GM19099 (cell line): ENCODE data around the gene LNPK.

Experiments used
- POLR2A ChIP-seq: IDR thresholded peaks from 3 replicates; pipeline ENCODE4 v1.6.1; 2011; ENCODE audit warnings: low read depth; ENCODE audit not compliant: insufficient read length; ENCODE audit errors: extremely low read depth

Gene LNPK

DNA sequence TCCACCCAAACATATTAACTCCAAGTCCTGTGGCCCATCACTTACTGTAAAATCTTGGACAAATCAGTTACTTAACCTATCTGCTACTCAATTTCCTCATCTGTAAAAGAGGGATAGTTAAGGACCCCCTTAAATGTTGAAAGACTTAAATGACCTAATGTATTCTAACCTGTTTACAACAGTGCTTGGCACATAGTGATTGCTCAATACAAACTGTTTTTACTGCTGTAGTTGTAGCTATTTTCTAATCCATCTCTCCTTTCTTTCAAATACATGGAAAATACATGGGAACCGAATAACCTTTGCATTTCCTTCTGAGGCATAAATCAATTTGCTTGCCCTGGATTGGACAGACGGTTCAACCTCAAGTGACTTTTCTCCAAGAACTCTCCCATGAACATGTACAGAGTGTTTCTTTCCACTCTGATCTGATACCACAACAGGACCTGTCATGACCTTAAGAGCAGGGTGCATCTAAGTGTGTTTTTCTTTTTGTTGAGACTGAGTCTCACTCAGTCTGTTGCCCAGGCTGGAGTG, 2.7 kb downstream of the LNPK start:
- TF ChIP-seq POLR2A: no peak

DNA sequence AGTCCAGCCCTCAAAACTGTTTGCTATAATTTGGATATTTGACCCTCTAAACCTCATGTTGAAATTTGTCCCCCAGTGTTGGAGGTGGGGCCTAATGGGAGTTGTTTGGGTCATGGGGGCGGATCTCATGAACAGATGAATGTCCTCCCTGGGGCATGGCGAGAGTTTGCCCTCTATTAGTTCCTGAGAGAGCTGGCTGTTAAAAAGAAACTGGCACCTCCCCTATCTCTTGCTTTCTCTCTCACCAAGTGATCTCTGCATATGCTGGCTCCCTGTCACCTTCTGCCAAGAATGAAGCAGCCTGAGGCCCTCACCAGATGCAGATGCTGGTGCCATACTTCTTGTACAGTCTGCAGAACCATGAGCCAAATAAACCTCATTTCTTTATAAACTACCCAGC, 12.0 kb downstream of the LNPK start:
- TF ChIP-seq POLR2A: no peak

- TF ChIP-seq POLR2A: no peak
These were observed 17.2 kb downstream of the LNPK start for GRCh38 chr2:175984846-175985245.

DNA sequence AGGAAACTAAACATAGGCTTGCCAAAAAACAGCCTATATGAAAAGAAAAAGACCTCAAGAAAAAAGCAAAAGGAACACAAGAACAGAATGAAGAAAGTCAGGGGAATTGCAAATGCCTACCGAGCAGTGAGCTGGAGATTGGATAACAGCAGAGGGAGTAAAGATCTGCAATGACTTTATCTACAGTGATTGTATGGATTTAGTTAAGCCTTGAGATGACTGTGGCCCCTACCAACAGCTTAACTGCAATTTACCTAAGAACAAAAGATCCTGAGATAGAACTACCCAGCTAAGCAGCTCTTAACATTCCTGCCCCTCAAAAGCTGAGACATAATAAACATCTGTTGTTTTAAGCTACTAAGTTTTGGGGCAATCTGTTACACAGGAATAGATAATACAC, 20.5 kb downstream of the LNPK start:
- TF ChIP-seq POLR2A: no peak

GRCh38 chr2:175976391-175977157, 25.5 kb downstream of the LNPK start:
- no peak for TF ChIP-seq POLR2A

GRCh38 chr2:175973373-175973772, 28.7 kb downstream of the LNPK start:
- no peak for TF ChIP-seq POLR2A

DNA sequence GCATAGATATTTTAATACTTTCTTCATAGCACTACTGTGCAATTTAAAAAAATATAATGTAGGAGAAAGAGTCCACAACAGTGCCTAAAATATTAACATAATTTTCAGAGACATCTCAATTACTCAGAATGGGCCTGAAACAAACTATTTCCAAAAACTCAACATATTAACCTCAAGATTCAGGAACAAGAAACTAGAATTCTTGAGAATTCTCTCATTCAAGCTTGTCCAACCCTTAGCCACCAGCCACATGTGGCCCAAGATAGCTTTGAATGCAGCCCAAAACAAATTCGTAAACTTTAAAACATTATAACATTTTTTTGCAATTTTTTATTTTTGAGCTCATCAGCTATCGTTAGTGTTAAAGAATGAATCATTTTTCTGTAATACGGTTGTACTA, 35.2 kb downstream of the LNPK start:
- no peak for TF ChIP-seq POLR2A

- no peak for TF ChIP-seq POLR2A
These were observed 36.3 kb downstream of the LNPK start for GRCh38 chr2:175965773-175966172.

DNA sequence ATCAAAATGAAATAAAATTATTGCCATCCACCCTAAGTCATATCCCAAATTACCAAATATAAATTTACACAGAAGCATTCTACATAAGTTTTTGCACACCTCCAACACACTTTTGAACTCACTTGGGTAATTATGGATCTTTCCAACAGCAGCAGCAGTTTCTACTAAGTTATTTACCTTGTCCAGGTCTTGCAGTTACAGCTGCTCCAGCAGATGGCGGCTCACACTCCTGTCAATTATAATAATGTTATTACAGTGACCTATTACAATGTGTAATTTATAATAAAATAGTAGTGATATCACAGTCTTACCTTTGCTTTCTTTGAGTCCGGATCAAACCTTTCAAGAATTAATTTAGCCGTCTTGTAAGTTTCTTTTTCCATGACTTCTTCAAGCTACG, 37.9 kb downstream of the LNPK start:
- no peak for TF ChIP-seq POLR2A

DNA sequence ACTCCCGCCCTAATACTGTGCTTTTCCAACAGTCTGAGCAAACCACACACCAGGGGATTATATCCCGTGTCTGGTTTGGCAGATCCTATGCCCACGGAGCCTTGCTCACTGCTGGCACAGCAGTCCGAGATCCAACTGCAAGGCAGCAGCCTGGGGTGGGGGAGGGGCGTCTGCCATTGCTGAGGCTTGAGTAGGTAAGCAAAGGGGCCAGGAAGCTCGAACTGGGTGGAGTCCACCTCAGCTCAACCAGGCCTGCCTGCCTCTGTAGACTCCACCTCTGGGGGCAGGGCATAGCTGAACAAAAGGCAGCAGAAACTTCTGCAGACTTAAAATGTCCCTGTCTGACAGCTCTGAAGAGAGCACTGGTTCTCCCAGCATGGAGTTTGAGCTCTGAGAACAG, 44.2 kb downstream of the LNPK start:
- TF ChIP-seq POLR2A: no peak

GRCh38 chr2:175955136-175955535, 46.9 kb downstream of the LNPK start:
- no peak for TF ChIP-seq POLR2A

GRCh38 chr2:175950512-175950911, 51.6 kb downstream of the LNPK start:
- no peak for TF ChIP-seq POLR2A

GRCh38 chr2:175948191-175948590, 53.9 kb downstream of the LNPK start:
- no peak for TF ChIP-seq POLR2A

- no peak for TF ChIP-seq POLR2A
These were observed 55.0 kb downstream of the LNPK start for GRCh38 chr2:175947073-175947472.

GRCh38 chr2:175941699-175942098, 60.4 kb downstream of the LNPK start:
- TF ChIP-seq POLR2A: no peak

DNA sequence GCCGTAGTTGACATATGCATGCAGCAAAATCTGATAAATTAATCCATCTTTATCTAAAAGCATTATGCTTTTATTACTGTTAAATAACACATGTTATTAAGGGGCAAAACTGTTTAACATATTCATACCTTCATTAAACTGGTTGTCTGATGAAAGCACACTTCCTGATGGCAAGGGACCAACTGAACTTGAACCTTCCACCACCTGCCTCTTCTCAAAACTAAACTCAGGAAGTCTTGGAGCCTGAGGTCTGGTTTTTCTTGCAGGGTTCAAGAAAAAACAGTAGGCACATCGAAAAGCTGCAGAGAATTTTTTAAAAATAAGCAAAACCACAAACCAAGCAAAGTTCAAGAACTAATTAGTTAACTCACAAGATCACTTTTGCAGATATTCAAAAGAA, 64.9 kb downstream of the LNPK start:
- TF ChIP-seq POLR2A: no peak
